Measurements from ENCODE around the gene ATG7.

DNA sequence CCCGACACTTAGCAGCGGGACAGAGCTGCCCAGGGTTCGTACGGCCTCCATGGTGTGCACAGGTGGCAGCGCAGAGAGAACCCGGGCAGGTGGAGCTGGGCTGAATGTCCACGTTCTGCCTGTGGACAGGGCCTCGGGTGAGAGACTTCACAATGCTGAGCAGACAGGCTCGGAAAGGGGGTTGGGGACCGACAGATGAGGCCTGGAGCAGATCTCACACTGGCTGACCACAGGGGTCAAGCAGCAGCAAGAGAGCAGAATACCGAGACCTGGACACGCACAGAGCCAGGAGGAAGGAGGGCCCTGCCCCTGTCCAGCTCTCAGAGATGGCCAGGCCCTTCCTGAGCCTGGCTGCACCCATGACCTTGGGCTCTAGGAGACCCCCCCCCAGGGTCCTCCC lies 288.5 kb downstream of the ATG7 start:
- TF ChIP-seq, protein P1, sequence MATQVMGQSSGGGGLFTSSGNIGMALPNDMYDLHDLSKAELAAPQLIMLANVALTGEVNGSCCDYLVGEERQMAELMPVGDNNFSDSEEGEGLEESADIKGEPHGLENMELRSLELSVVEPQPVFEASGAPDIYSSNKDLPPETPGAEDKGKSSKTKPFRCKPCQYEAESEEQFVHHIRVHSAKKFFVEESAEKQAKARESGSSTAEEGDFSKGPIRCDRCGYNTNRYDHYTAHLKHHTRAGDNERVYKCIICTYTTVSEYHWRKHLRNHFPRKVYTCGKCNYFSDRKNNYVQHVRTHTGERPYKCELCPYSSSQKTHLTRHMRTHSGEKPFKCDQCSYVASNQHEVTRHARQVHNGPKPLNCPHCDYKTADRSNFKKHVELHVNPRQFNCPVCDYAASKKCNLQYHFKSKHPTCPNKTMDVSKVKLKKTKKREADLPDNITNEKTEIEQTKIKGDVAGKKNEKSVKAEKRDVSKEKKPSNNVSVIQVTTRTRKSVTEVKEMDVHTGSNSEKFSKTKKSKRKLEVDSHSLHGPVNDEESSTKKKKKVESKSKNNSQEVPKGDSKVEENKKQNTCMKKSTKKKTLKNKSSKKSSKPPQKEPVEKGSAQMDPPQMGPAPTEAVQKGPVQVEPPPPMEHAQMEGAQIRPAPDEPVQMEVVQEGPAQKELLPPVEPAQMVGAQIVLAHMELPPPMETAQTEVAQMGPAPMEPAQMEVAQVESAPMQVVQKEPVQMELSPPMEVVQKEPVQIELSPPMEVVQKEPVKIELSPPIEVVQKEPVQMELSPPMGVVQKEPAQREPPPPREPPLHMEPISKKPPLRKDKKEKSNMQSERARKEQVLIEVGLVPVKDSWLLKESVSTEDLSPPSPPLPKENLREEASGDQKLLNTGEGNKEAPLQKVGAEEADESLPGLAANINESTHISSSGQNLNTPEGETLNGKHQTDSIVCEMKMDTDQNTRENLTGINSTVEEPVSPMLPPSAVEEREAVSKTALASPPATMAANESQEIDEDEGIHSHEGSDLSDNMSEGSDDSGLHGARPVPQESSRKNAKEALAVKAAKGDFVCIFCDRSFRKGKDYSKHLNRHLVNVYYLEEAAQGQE (IDR thresholded peaks at IDR 0.05; ENCODE audit: insufficient replicate concordance, low read depth): no peak
- no peak for TF ChIP-seq POLR2AphosphoS5 (IDR thresholded peaks at IDR 0.05; ENCODE audit: low read depth)
- TF ChIP-seq, protein P2, sequence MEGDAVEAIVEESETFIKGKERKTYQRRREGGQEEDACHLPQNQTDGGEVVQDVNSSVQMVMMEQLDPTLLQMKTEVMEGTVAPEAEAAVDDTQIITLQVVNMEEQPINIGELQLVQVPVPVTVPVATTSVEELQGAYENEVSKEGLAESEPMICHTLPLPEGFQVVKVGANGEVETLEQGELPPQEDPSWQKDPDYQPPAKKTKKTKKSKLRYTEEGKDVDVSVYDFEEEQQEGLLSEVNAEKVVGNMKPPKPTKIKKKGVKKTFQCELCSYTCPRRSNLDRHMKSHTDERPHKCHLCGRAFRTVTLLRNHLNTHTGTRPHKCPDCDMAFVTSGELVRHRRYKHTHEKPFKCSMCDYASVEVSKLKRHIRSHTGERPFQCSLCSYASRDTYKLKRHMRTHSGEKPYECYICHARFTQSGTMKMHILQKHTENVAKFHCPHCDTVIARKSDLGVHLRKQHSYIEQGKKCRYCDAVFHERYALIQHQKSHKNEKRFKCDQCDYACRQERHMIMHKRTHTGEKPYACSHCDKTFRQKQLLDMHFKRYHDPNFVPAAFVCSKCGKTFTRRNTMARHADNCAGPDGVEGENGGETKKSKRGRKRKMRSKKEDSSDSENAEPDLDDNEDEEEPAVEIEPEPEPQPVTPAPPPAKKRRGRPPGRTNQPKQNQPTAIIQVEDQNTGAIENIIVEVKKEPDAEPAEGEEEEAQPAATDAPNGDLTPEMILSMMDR (IDR thresholded peaks at IDR 0.05; ENCODE audit: insufficient read depth, low read length): no peak
- no peak for TF ChIP-seq GABPA (IDR thresholded peaks at IDR 0.05; ENCODE audit: low read depth)

Data from HL-60 (cell line).